K562 (cell line): ENCODE measurements around the gene SERPINB11. TPM values are rescaled to one million over a fixed set of nuclear protein-coding genes. Genes with fewer than 3 reads are reported as not detected.

Experiments used
- ATAC-seq: fragments of 200-7000 bp; cut with Tn5 transposase; 3 replicates; pipeline ENCODE4 v1.9.1; 2020; ENCODE audit warnings: moderate library complexity
- BruUV-seq: library from RNA; stranded (reverse); fragments of 400-500 nt; replicated peaks from 2 replicates; lab custom pipeline; 2021; lab: Mats Ljungman, UMichigan
- CTCF ChIA-PET: fragments of 300-600 bp; formaldehyde crosslinking; extraction: SDS; loops from one replicate; lab custom pipeline; 2021; ENCODE audit warnings: low intra/inter-chr PET ratio; lab: Yijun Ruan, JAX
- POLR2A ChIA-PET: fragments of 300-600, 350-650 bp; sonication (Branson Sonifier 250); formaldehyde crosslinking; extraction: SDS; loops from one replicate; lab custom pipeline; 2021; ENCODE audit warnings: antibody characterized with exemption, inconsistent platforms; lab: Yijun Ruan, JAX
- DNase-seq, 4 experiments: peaks; one replicate each; pipeline versions ENCODE4 v3.0.0 to v3.0.0-alpha.2; 2011 to 2018; ENCODE audit warnings: low spot score in 3 of 4, mixed read lengths in 3 of 4; ENCODE audit errors: extremely low read depth in 1 of 4
- FAIRE-seq: peaks from 2 replicates; lab custom pipeline; 2011; peaks lifted over from hg19 to GRCh38; lab: Jason Lieb, UNC
- H2AFZ ChIP-seq: 2 replicates; pipeline ENCODE4 v1.6.0; 2011; ENCODE audit warnings: low read depth, low read length, control low read depth, inconsistent platforms
- H3K27ac ChIP-seq: fragments of 200-600 bp; 3 replicates; pipeline ENCODE4 v1.8.0; 2011; ENCODE audit warnings: low read depth, mild to moderate bottlenecking, control low read depth, inconsistent platforms, low read length, moderate library complexity, mixed read lengths; ENCODE audit errors: extremely low read depth
- H3K27me3 ChIP-seq, 2 experiments: fragments of 300-600 bp in 1 of 2; 2 replicates in 1 of 2; 3 replicates in 1 of 2; pipeline versions ENCODE4 v1.6.0 to v1.8.0; 2011; ENCODE audit warnings: inconsistent platforms in 2 of 2, low read length in 2 of 2, mild to moderate bottlenecking in 1 of 2, mixed read lengths in 1 of 2, moderate library complexity in 1 of 2; ENCODE audit not compliant: control insufficient read depth in 2 of 2, insufficient read depth in 2 of 2
- H3K36me3 ChIP-seq: fragments of 300-600 bp; 3 replicates; pipeline ENCODE4 v1.8.0; 2011; ENCODE audit warnings: mild to moderate bottlenecking, low read length, inconsistent platforms; ENCODE audit not compliant: control insufficient read depth, insufficient read depth
- H3K4me1 ChIP-seq, 2 experiments: fragments of 200-600 bp in 1 of 2; replicated peaks in 1 of 2; 2 replicates in 1 of 2; 3 replicates in 1 of 2; pipeline versions ENCODE4 v1.5.1 to v1.8.0; 2011; ENCODE audit warnings: inconsistent platforms in 2 of 2, low read length in 2 of 2, mild to moderate bottlenecking in 1 of 2, mixed read lengths in 1 of 2, moderate library complexity in 1 of 2; ENCODE audit not compliant: control insufficient read depth in 2 of 2, insufficient read depth in 2 of 2
- H3K4me2 ChIP-seq: 2 replicates; pipeline ENCODE4 v1.6.1; 2011; ENCODE audit warnings: low read length, control low read depth, inconsistent platforms, mixed read lengths; ENCODE audit not compliant: insufficient read depth
- H3K4me3 ChIP-seq: fragments of 200-600 bp; sonication (generic), shearing (Covaris generic); 2 replicates; pipeline ENCODE4 v1.5.1; 2016; ENCODE audit warnings: control low read depth, inconsistent platforms
- H3K79me2 ChIP-seq: fragments of 200-600 bp; 3 replicates; pipeline ENCODE4 v1.8.0; 2011; ENCODE audit warnings: low read length, inconsistent platforms; ENCODE audit not compliant: control insufficient read depth, insufficient read depth
- H3K9ac ChIP-seq, 2 experiments: 2 replicates each; pipeline versions ENCODE4 v1.6.0 to v1.6.1; 2011; ENCODE audit warnings: low read depth in 2 of 2, low read length in 2 of 2, control low read depth in 1 of 2, inconsistent platforms in 1 of 2, mild to moderate bottlenecking in 1 of 2, mixed read lengths in 1 of 2; ENCODE audit not compliant: insufficient read depth in 1 of 2
- H3K9me1 ChIP-seq: one replicate; pipeline ENCODE4 v1.6.0; 2011; ENCODE audit warnings: inconsistent platforms, mild to moderate bottlenecking, low read length, moderate library complexity; ENCODE audit not compliant: control insufficient read depth, insufficient read depth
- H3K9me3 ChIP-seq: replicated peaks from 2 replicates; pipeline ENCODE4 v1.5.1; 2011; ENCODE audit warnings: low read depth, low read length, inconsistent platforms; ENCODE audit not compliant: control insufficient read depth, insufficient read depth
- H4K20me1 ChIP-seq: replicated peaks from 2 replicates; pipeline ENCODE4 v1.6.1; 2011; ENCODE audit warnings: low read length, inconsistent platforms, mixed read lengths; ENCODE audit not compliant: control insufficient read depth, insufficient read depth
- CBX1 ChIP-seq: sonication (generic); IDR thresholded peaks from 2 replicates; pipeline ENCODE4 v1.6.1; 2016; ENCODE audit warnings: antibody characterized with exemption, low read depth, mild to moderate bottlenecking
- E2F4 ChIP-seq: sonication (generic); formaldehyde crosslinking; IDR thresholded peaks from 2 replicates; pipeline ENCODE4 v1.8.0; 2022; ENCODE audit warnings: mild to moderate bottlenecking, low read depth, missing genetic modification reagents
- LEF1 ChIP-seq: fragments of 450-650 bp; IDR thresholded peaks from 2 replicates; pipeline ENCODE4 v1.6.1; 2016; ENCODE audit warnings: mild to moderate bottlenecking
- THRB ChIP-seq: fragments of 450-650 bp; formaldehyde crosslinking; conservative IDR thresholded peaks from 2 replicates; pipeline ENCODE4 v1.4.0; 2022; ENCODE audit warnings: mild to moderate bottlenecking, missing genetic modification characterization
- TRIM28 ChIP-seq: fragments of 450-650 bp; IDR thresholded peaks from 2 replicates; pipeline ENCODE4 v1.6.1; 2017
- ZNF592 ChIP-seq: fragments of 450-650 bp; IDR thresholded peaks from 2 replicates; pipeline ENCODE4 v1.6.1; 2017; ENCODE audit warnings: antibody characterized with exemption, mild to moderate bottlenecking
- WGBS: fragments of 100-300 bp; shearing (Covaris generic); methylation state at CpG from one replicate; pipeline ENCODE4 v1.1.6; 2016; ENCODE audit warnings: low coverage, mixed read lengths; ENCODE audit not compliant: insufficient coverage; ENCODE audit errors: missing lambda C conversion rate; 5-methylcytosine and 5-hydroxymethylcytosine counted together
- in situ Hi-C: fragments of 300-500 bp; cut with MboI; formaldehyde crosslinking; loops from 4 replicates; pipeline ENCODE4 v1.15.0; 2018; ENCODE audit warnings: inconsistent platforms, mixed read lengths
- intact Hi-C: fragments of 100-400 bp; cut with micrococcal nuclease; formaldehyde crosslinking; loops from 2 replicates; pipeline ENCODE4 v1.14.2; 2022
- polyA plus RNA-seq, 8 experiments: library from polyadenylated mRNA; depleted of rRNA in 4 of 8; stranded (reverse) in 5 of 8; unstranded in 3 of 8; fragments of >200 nt; fragmentation: Nextera tagmentation in 2 of 8; fragmentation: Illumina TruSeq in 1 of 8; extraction: Ambion mirVana in 2 of 8; extraction: Trizol in 1 of 8; gene quantifications; 2 replicates each; pipeline versions ENCODE4 v1.2.1 to v1.2.3, GENCODE V29; 2011 to 2014; ENCODE audit warnings: inconsistent platforms in 1 of 8, missing spikeins in 1 of 8
- total RNA-seq, 7 experiments: library from RNA; depleted of rRNA in 6 of 7; stranded (reverse); fragments of >200 nt in 6 of 7; fragmentation: Illumina TruSeq in 2 of 7; extraction: Trizol in 2 of 7; gene quantifications; 2 replicates each; pipeline versions ENCODE4 v1.2.1 to v1.2.3, GENCODE V29; 2011 to 2021; ENCODE audit warnings: low replicate concordance in 1 of 7

SERPINB11 gene
- total and polyA plus RNA-seq, 9 of the 15 experiments (the other 6 are each of a cell fraction or from before 2014, with no cell fraction given) = not detected

- CTCF ChIA-PET = no interaction called here
- H3K36me3 ChIP-seq = no peaks in the 10 kb centered on the region
- H3K4me2 ChIP-seq = no peak overlapping the region
- WGBS = 0% methylated on average over 1 of the region's 2 CpGs
- no peaks in the 10 kb centered on the region for H3K4me1 ChIP-seq
- no peaks in the 10 kb centered on the region for H3K79me2 ChIP-seq
- no peaks in the 10 kb centered on the region for H3K9me3 ChIP-seq
- no peaks in the 10 kb centered on the region for H3K27me3 ChIP-seq
- H3K9me1 ChIP-seq = no peaks in the 10 kb centered on the region
- no peak overlapping the region for H3K9ac ChIP-seq
- H3K27ac ChIP-seq = no peak overlapping the region
- DNase-seq = no peak
- H3K4me3 ChIP-seq = no peak overlapping the region
- ATAC-seq = no peak
- no peak for TF ChIP-seq ZNF592
- TF ChIP-seq TRIM28 = no peak
- TF ChIP-seq E2F4 (CRISPR knock-in tag) = no peak
- TF ChIP-seq THRB = no peak
- no peak for TF ChIP-seq LEF1
- TF ChIP-seq CBX1 = no peak
- POLR2A ChIA-PET = interaction anchor here (0.5 kb wide), 1 partner anchor 333 kb away, joined by 3 read pairs; no protein-coding TSS in a partner anchor
- no TSS peak for BruUV-seq
- intact Hi-C loops = no loop called here
- in situ Hi-C loops = no loop called here
- no peaks in the 10 kb centered on the region for H4K20me1 ChIP-seq
- no peak for FAIRE-seq
- H2AFZ ChIP-seq = no peak overlapping the region
These were observed 21.1 kb upstream of the SERPINB11 start for GRCh38 chr18:63681449-63682340.
